Tibial nerve (tissue), 3 donors: ENCODE data around the gene GDF7.

Experiments used
- CTCF ChIP-seq, 5 experiments: fragments of 200-600 bp in 3 of 5; fragments of 450-650 bp in 2 of 5; sonication (generic) in 3 of 5; IDR thresholded peaks; one replicate each; pipeline ENCODE4 v1.5.1; 2016 to 2019; ENCODE audit warnings: antibody characterized with exemption in 5 of 5, mild to moderate bottlenecking in 3 of 5, moderate library complexity in 2 of 5
- POLR2A ChIP-seq, 2 donors: fragments of 450-650 bp; IDR thresholded peaks; one replicate each; pipeline ENCODE4 v1.6.1; 2017; ENCODE audit warnings: antibody characterized with exemption in 2 of 2, mild to moderate bottlenecking in 2 of 2, moderate library complexity in 2 of 2

GRCh38 chr2:20692081-20692480 is 25.1 kb downstream of the GDF7 start:
- TF ChIP-seq CTCF (IDR thresholded peaks at IDR 0.05) (no peak), POLR2A (IDR thresholded peaks at IDR 0.05) (no peak)
